H1 (cell line): ENCODE results near the gene KISS1R. TPM values are rescaled to one million over a fixed set of nuclear protein-coding genes. Genes with fewer than 3 reads are reported as not detected.

Experiments used
- TCF12 ChIP-seq: IDR thresholded peaks from 2 replicates; pipeline ENCODE4 v1.6.1; 2011; ENCODE audit warnings: low read depth, mild to moderate bottlenecking, low read length
- polyA plus RNA-seq, 7 experiments: library from polyadenylated mRNA; depleted of rRNA in 3 of 7; stranded (reverse) in 5 of 7; unstranded in 2 of 7; fragments of >200 nt in 5 of 7; fragments of 200-250 nt in 2 of 7; gene quantifications; 1 replicate in 5 of 7; 2 replicates in 1 of 7; 4 replicates in 1 of 7; pipeline versions ENCODE4 v1.2.1 to v1.2.3, GENCODE V29; 2011 to 2013; ENCODE audit warnings: missing spikeins in 2 of 7, mixed read lengths in 2 of 7
- total RNA-seq: library from RNA; stranded (reverse); fragmentation: NEBNext Ultra II Directional; extraction: Animal tissue kit (Norgen Biotek cat#: 25700); gene quantifications from 2 replicates; pipeline ENCODE4 v1.2.1, GENCODE V29; 2021
- TF ChIP-seq, protein P1 (sequence below): IDR thresholded peaks from 2 replicates; pipeline ENCODE4 v1.6.1; 2012; ENCODE audit warnings: low read length, inconsistent platforms
- TF ChIP-seq, protein P2 (sequence below): IDR thresholded peaks from 2 replicates; pipeline ENCODE4 v1.6.1; 2011; ENCODE audit warnings: low read length, improper control_type of control experiment
- TF ChIP-seq, protein P3 (sequence below): IDR thresholded peaks from 2 replicates; pipeline ENCODE4 v1.6.1; 2012; ENCODE audit warnings: inconsistent platforms

The KISS1R gene
- total and polyA plus RNA-seq, 2 of the 8 experiments (the other 6 are each of a cell fraction or from before 2014, with no cell fraction given), result 2.3 to 2.7 TPM

DNA sequence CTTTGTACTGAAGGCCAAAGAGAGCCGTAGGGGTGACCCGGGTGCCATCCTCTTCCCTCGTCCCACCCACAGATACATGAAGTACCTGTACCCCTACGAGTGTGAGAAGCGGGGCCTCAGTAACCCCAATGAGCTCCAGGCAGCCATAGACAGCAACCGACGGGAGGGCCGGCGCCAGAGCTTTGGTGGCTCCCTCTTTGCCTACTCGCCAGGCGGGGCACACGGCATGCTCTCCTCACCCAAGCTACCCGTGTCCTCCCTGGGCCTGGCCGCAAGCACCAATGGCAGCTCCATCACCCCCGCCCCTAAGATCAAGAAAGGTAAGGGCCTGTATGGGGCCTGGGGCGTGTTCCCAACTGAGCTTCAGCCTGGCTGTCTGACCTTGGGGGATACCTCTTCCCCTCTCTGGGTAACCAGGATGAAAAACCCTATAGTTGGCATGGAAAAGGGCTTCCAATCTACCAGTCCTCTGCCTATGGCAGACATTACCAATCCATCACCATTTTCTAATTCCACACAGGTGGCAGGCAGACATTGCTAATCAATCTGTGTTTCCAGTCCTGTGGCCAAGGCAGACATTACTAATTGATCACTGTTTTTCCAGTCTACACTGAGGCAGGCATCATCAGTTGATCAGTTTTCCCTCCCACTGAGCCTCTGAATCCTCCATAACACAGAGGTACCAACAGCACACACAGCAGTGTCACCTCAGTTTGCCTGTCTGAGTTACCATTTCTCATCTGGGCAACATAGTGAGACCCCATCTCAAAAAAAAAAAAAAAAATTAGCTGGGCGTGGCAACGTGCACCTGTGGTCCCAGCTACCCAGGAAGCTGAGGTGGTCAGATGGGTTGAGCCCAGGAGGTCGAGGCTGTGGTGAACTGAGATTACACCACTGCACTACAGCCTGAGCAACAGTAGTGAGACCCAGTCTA is 47.9 kb downstream of the KISS1R start (continued):
- TF ChIP-seq, protein P1, sequence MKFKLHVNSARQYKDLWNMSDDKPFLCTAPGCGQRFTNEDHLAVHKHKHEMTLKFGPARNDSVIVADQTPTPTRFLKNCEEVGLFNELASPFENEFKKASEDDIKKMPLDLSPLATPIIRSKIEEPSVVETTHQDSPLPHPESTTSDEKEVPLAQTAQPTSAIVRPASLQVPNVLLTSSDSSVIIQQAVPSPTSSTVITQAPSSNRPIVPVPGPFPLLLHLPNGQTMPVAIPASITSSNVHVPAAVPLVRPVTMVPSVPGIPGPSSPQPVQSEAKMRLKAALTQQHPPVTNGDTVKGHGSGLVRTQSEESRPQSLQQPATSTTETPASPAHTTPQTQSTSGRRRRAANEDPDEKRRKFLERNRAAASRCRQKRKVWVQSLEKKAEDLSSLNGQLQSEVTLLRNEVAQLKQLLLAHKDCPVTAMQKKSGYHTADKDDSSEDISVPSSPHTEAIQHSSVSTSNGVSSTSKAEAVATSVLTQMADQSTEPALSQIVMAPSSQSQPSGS, result no peak
- TF ChIP-seq, protein P2, sequence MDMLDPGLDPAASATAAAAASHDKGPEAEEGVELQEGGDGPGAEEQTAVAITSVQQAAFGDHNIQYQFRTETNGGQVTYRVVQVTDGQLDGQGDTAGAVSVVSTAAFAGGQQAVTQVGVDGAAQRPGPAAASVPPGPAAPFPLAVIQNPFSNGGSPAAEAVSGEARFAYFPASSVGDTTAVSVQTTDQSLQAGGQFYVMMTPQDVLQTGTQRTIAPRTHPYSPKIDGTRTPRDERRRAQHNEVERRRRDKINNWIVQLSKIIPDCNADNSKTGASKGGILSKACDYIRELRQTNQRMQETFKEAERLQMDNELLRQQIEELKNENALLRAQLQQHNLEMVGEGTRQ, result no peak
- TF ChIP-seq, protein P3, sequence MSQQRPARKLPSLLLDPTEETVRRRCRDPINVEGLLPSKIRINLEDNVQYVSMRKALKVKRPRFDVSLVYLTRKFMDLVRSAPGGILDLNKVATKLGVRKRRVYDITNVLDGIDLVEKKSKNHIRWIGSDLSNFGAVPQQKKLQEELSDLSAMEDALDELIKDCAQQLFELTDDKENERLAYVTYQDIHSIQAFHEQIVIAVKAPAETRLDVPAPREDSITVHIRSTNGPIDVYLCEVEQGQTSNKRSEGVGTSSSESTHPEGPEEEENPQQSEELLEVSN, result no peak
- 0 out of 2 replicates have a peak, but pooled peaks have one; percentile 61 for TF ChIP-seq TCF12
